ENCODE results near the gene MCM9. TPM values are rescaled to one million over a fixed set of nuclear protein-coding genes. Genes with fewer than 3 reads are reported as not detected.

Gene MCM9
- total RNA-seq, 2 experiments from 2014 or later = 18.4 to 21.3 TPM

DNA sequence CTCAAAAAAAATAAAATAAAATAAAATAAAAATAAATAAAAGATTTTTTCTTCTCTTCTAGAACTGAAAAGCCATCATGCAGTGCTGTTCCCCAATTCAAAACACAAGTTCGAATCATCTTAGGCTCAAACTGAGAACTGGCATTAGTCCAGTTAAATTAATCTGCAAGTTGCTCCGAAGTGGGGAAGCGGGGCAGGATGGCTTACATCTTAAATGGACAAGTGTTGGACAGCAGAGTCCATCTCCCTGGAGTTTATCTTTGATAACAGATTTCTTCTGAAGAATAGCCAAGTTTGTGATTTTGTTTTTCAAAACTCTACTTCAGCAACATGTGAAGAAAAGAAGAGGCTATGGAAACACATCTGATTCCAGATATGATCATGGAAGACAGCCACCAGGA lies 152.3 kb downstream of the MCM9 start:
- Mint-ChIP-seq H3K27ac (no peak overlapping the region), H3K36me3 (ENCODE audit: low read depth) (no peaks in the 10 kb centered on the region), H3K4me3 (no peak overlapping the region), H3K27me3 (no peaks in the 10 kb centered on the region), H3K4me1 (ENCODE audit: low read depth) (peaks cover 7% of the 10 kb centered on the region), H3K9me3 (no peaks in the 10 kb centered on the region)
- CTCF ChIA-PET = interaction anchor here (1.0 to 2.1 kb wide), 2 partner anchors 18 to 56 kb away, joined by 3 to 11 read pairs; no protein-coding TSS in a partner anchor
- ATAC-seq (no peak), DNase-seq (no peak)
- POLR2A ChIA-PET = interaction anchor here (0.5 kb wide), 1 partner anchor 9 kb away, joined by 3 read pairs; no protein-coding TSS in a partner anchor
- no peak for TF ChIP-seq CTCF (IDR thresholded peaks at IDR 0.05)
- intact Hi-C loops (cut with micrococcal nuclease) = no loop called here

GRCh38 chr6:118781897-118782296 lies 153.1 kb downstream of the MCM9 start:
- no peak overlapping the region for H3K4me3 Mint-ChIP-seq
- CTCF ChIA-PET = no interaction called here
- intact Hi-C loops (cut with micrococcal nuclease) = no loop called here

DNA sequence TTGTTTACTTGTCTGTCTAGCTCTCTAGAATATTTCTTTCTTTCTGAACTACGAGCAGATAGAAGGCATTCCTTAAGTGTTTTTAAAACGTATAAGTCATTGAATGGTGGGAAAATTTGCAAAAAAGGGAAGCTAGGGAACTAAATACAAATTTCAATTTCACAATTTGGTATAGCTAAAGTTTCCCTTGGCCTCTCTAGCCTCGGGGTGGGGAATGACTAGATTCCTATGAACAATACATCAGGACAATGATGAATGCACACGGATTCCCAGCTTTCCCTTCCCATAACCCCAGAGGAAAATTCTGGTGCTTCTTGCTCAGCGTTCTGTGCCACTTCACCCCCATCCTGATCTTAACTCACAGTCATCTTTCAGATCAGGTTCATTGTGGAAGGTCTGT lies 154.3 kb downstream of the MCM9 start:
- ChIA-PET CTCF (interaction anchor here (0.8 to 1.5 kb wide), 4 partner anchors 11 to 216 kb away, joined by 3 to 6 read pairs (median 3); partner anchors contain the start of gene ASF1A), POLR2A (no interaction called here)
- Mint-ChIP-seq H3K27me3 (no peaks in the 10 kb centered on the region), H3K27ac (no peak overlapping the region), H3K9me3 (no peaks in the 10 kb centered on the region), H3K4me1 (ENCODE audit: low read depth) (peaks cover 20% of the 10 kb centered on the region), H3K36me3 (ENCODE audit: low read depth) (no peaks in the 10 kb centered on the region), H3K4me3 (no peak overlapping the region)
- intact Hi-C loops (cut with micrococcal nuclease) = no loop called here
- DNase-seq (no peak), ATAC-seq (no peak)
- no peak for TF ChIP-seq CTCF (IDR thresholded peaks at IDR 0.05)

More at GRCh38 chr6:118781897-118782296, 153.1 kb downstream of the MCM9 start:
- no peak for TF ChIP-seq CTCF (IDR thresholded peaks at IDR 0.05)
- peaks cover 12% of the 10 kb centered on the region for H3K4me1 Mint-ChIP-seq (ENCODE audit: low read depth)
- H3K9me3 Mint-ChIP-seq = no peaks in the 10 kb centered on the region
- no peak overlapping the region for H3K27ac Mint-ChIP-seq
- ATAC-seq (no peak), DNase-seq (no peak)
- H3K36me3 Mint-ChIP-seq (ENCODE audit: low read depth) = no peaks in the 10 kb centered on the region
- POLR2A ChIA-PET = no interaction called here
- H3K27me3 Mint-ChIP-seq = no peaks in the 10 kb centered on the region

- peak; percentile 88 for DNase-seq
- H3K27ac Mint-ChIP-seq = peak overlapping the region; percentile 54
- POLR2A ChIA-PET = interaction anchor here (0.8 to 1.5 kb wide), 3 partner anchors 8 to 68 kb away, joined by 3 to 6 read pairs (median 4); no protein-coding TSS in a partner anchor
Observed at GRCh38 chr6:118776607-118777549, 158.1 kb downstream of the MCM9 start.

More at GRCh38 chr6:118776607-118777549, 158.1 kb downstream of the MCM9 start:
- CTCF ChIA-PET = interaction anchor here (0.7 to 3.4 kb wide), 26 partner anchors 9 to 334 kb away, joined by 3 to 23 read pairs (median 4); partner anchors contain the start of gene CEP85L
- no peak overlapping the region for H3K4me3 Mint-ChIP-seq
- H3K27me3 Mint-ChIP-seq = no peaks in the 10 kb centered on the region
- TF ChIP-seq CTCF (IDR thresholded peaks at IDR 0.05) = peak; percentile 87
- peak; percentile 92 for ATAC-seq
- no peaks in the 10 kb centered on the region for H3K36me3 Mint-ChIP-seq (ENCODE audit: low read depth)
- no peaks in the 10 kb centered on the region for H3K9me3 Mint-ChIP-seq
- peaks cover 23% of the 10 kb centered on the region for H3K4me1 Mint-ChIP-seq (ENCODE audit: low read depth)
- intact Hi-C loops (cut with micrococcal nuclease) = loop anchor here (5.0 to 10.0 kb wide), 4 partner anchors 65 to 492 kb away; no protein-coding TSS in a partner anchor

Measured in activated CD8-positive, alpha-beta T cell treated with anti-CD3 and anti-CD28 coated beads for 36 hours (primary cell).